ENCODE measurements around the gene UBE4A.
A peak's percentile ranks its signal among the peaks of the same experiment; 100 is the strongest.

The UBE4A gene

GRCh38 chr11:118437208-118438125 is 78.1 kb downstream of the UBE4A start:
- peak; percentile 19 for DNase-seq (ENCODE audit: low read depth)

GRCh38 chr11:118438314-118438931 is 79.0 kb downstream of the UBE4A start:
- DNase-seq (ENCODE audit: low read depth) = peak; percentile 13

- DNase-seq (ENCODE audit: low read depth) = no peak
These were observed 80.2 kb downstream of the UBE4A start for GRCh38 chr11:118439646-118440045.

GRCh38 chr11:118441770-118442275 is 82.4 kb downstream of the UBE4A start:
- no peak for DNase-seq (ENCODE audit: low read depth)

- no peak for DNase-seq (ENCODE audit: low read depth)
These were observed 82.9 kb downstream of the UBE4A start for GRCh38 chr11:118442301-118442700.

- DNase-seq (ENCODE audit: low read depth) = no peak
These were observed 83.6 kb downstream of the UBE4A start for GRCh38 chr11:118442908-118443589.

GRCh38 chr11:118443590-118444218 is 84.3 kb downstream of the UBE4A start:
- no peak for DNase-seq (ENCODE audit: low read depth)

GRCh38 chr11:118447423-118447822 is 88.0 kb downstream of the UBE4A start:
- no peak for DNase-seq (ENCODE audit: low read depth)

GRCh38 chr11:118448294-118448693 is 88.9 kb downstream of the UBE4A start:
- DNase-seq (ENCODE audit: low read depth) = no peak

Data from stimulated activated CD8-positive, alpha-beta memory T cell treated with anti-CD3 and anti-CD28 coated beads, Interleukin-4, amount 100 ng/mL, for 24 hours (primary cell).